H1 (cell line): Measurements from ENCODE around the gene PPP1R3G. TPM values are rescaled to one million over a fixed set of nuclear protein-coding genes. Genes with fewer than 3 reads are reported as not detected.

Experiments
- CTCF ChIA-PET: fragments of 300-600 bp; sonication (Branson Sonifier 250); formaldehyde crosslinking; loops from one replicate; lab custom pipeline; 2021; ENCODE audit not compliant: partially characterized antibody; lab: Charles Lee
- POLR2A ChIA-PET: fragments of 300-600 bp; sonication (Branson Sonifier 250); formaldehyde crosslinking; loops from one replicate; lab custom pipeline; 2021; ENCODE audit warnings: inconsistent platforms; ENCODE audit not compliant: partially characterized antibody; lab: Charles Lee
- DNase-seq, 2 experiments: peaks; one replicate each; pipeline versions ENCODE4 v3.0.0 to v3.0.0-alpha.2; 2010 to 2022; ENCODE audit warnings: low spot score in 2 of 2, low read depth in 1 of 2, mixed read lengths in 1 of 2
- FAIRE-seq: peaks from 2 replicates; lab custom pipeline; 2011; peaks lifted over from hg19 to GRCh38; lab: Jason Lieb, UNC
- H2AFZ ChIP-seq: 2 replicates; pipeline ENCODE4 v1.8.1; 2012; ENCODE audit warnings: low read length, inconsistent platforms
- H2AK5ac ChIP-seq: 2 replicates; pipeline ENCODE4 v1.6.1; 2013; ENCODE audit warnings: low read depth, low read length
- H2BK120ac ChIP-seq: replicated peaks from 2 replicates; pipeline ENCODE3; 2013; ENCODE audit warnings: low read depth, low read length, inconsistent platforms
- H2BK12ac ChIP-seq: 2 replicates; pipeline ENCODE4 v1.6.1; 2013; ENCODE audit warnings: low read depth, low read length
- H2BK15ac ChIP-seq: 2 replicates; pipeline ENCODE4 v1.6.1; 2013; ENCODE audit warnings: low read length
- H2BK20ac ChIP-seq: 2 replicates; pipeline ENCODE4 v1.6.1; 2013; ENCODE audit warnings: low read length
- H2BK5ac ChIP-seq: 2 replicates; pipeline ENCODE4 v1.6.1; 2013; ENCODE audit warnings: low read depth, low read length
- H3K14ac ChIP-seq: 2 replicates; pipeline ENCODE4 v1.6.1; 2013; ENCODE audit warnings: inconsistent platforms; ENCODE audit not compliant: insufficient read length
- H3K18ac ChIP-seq: 2 replicates; pipeline ENCODE4 v1.6.1; 2013; ENCODE audit warnings: low read length; ENCODE audit errors: extremely low read depth
- H3K23ac ChIP-seq: 2 replicates; pipeline ENCODE4 v1.6.1; 2013; ENCODE audit warnings: inconsistent platforms; ENCODE audit not compliant: insufficient read length
- H3K23me2 ChIP-seq: 2 replicates; pipeline ENCODE4 v1.6.1; 2013; ENCODE audit warnings: low read depth, low read length
- H3K27ac ChIP-seq: 2 replicates; pipeline ENCODE4 v1.6.1; 2011; ENCODE audit warnings: low read depth, low read length, inconsistent platforms
- H3K27me3 ChIP-seq, 4 experiments: replicated peaks in 1 of 4; 1 replicate in 1 of 4; 2 replicates in 3 of 4; pipeline versions ENCODE4 v1.6.1 to v1.8.1; 2011 to 2013; ENCODE audit warnings: low read length in 3 of 4, mild to moderate bottlenecking in 3 of 4, inconsistent platforms in 2 of 4, mixed read lengths in 2 of 4, moderate library complexity in 1 of 4; ENCODE audit not compliant: control insufficient read depth in 3 of 4, insufficient read depth in 3 of 4; ENCODE audit errors: extremely low read depth in 1 of 4
- H3K36me3 ChIP-seq, 4 experiments: 2 replicates each; pipeline versions ENCODE4 v1.6.1 to v1.8.1; 2011 to 2013; ENCODE audit warnings: mild to moderate bottlenecking in 4 of 4, low read length in 3 of 4, moderate library complexity in 2 of 4, control low read depth in 1 of 4, inconsistent platforms in 1 of 4; ENCODE audit not compliant: insufficient read depth in 4 of 4, control insufficient read depth in 2 of 4
- H3K4ac ChIP-seq: replicated peaks from 2 replicates; pipeline ENCODE3; 2013; ENCODE audit warnings: low read length, low read depth, mixed read lengths, inconsistent platforms; ENCODE audit not compliant: insufficient read length
- H3K4me1 ChIP-seq, 4 experiments: replicated peaks in 1 of 4; 1 replicate in 1 of 4; 2 replicates in 3 of 4; pipeline versions ENCODE4 v1.6.1 to v1.8.1; 2011 to 2013; ENCODE audit warnings: low read length in 3 of 4, inconsistent platforms in 2 of 4, mixed read lengths in 1 of 4; ENCODE audit not compliant: insufficient read depth in 4 of 4, control insufficient read depth in 3 of 4
- H3K4me2 ChIP-seq, 2 experiments: 2 replicates each; pipeline versions ENCODE4 v1.6.1 to v1.8.1; 2011 to 2013; ENCODE audit warnings: low read depth in 2 of 2, low read length in 2 of 2, control low read depth in 1 of 2, inconsistent platforms in 1 of 2, mild to moderate bottlenecking in 1 of 2; ENCODE audit not compliant: insufficient read depth in 1 of 2
- H3K4me3 ChIP-seq, 4 experiments: fragments of 200-600, 300-600 bp in 1 of 4; sonication (generic), shearing (Covaris generic), sonication (Bioruptor Twin) in 1 of 4; 2 replicates each; pipeline versions ENCODE4 v1.5.1 to v1.8.1; 2011 to 2016; ENCODE audit warnings: low read length in 4 of 4, low read depth in 3 of 4, control low read depth in 2 of 4, inconsistent platforms in 2 of 4, mild to moderate bottlenecking in 2 of 4, mixed read lengths in 1 of 4, moderate library complexity in 1 of 4; ENCODE audit not compliant: insufficient read depth in 2 of 4; ENCODE audit errors: extremely low read depth in 1 of 4
- H3K56ac ChIP-seq: replicated peaks from 2 replicates; pipeline ENCODE3; 2013; ENCODE audit warnings: low read depth, mild to moderate bottlenecking, mixed read lengths, low read length, inconsistent platforms; ENCODE audit not compliant: insufficient read length
- H3K79me1 ChIP-seq: 2 replicates; pipeline ENCODE4 v1.6.1; 2013; ENCODE audit warnings: low read depth, low read length, control low read depth
- H3K79me2 ChIP-seq, 2 experiments: 2 replicates each; pipeline versions ENCODE4 v1.6.1 to v1.8.1; 2012 to 2013; ENCODE audit warnings: low read length in 2 of 2, mild to moderate bottlenecking in 2 of 2, inconsistent platforms in 1 of 2; ENCODE audit not compliant: insufficient read depth in 2 of 2, control insufficient read depth in 1 of 2
- H3K9ac ChIP-seq, 4 experiments: replicated peaks in 1 of 4; 1 replicate in 1 of 4; 2 replicates in 3 of 4; pipeline versions ENCODE4 v1.6.1 to v1.8.1; 2011 to 2013; ENCODE audit warnings: low read depth in 3 of 4, low read length in 3 of 4, control low read depth in 2 of 4, mild to moderate bottlenecking in 2 of 4, moderate library complexity in 2 of 4, inconsistent platforms in 1 of 4; ENCODE audit errors: extremely low read depth in 1 of 4
- H3K9me3 ChIP-seq, 2 experiments: 2 replicates each; pipeline versions ENCODE4 v1.6.1 to v1.8.1; 2012 to 2013; ENCODE audit warnings: mild to moderate bottlenecking in 2 of 2, moderate library complexity in 2 of 2, control low read depth in 1 of 2, inconsistent platforms in 1 of 2, low read depth in 1 of 2, low read length in 1 of 2, mixed read lengths in 1 of 2; ENCODE audit not compliant: insufficient read depth in 2 of 2
- H4K20me1 ChIP-seq, 2 experiments: replicated peaks in 1 of 2; 2 replicates each; pipeline versions ENCODE3 to v1.8.1; 2011 to 2013; ENCODE audit warnings: inconsistent platforms in 2 of 2, low read length in 2 of 2, mild to moderate bottlenecking in 1 of 2; ENCODE audit not compliant: insufficient read depth in 2 of 2, control insufficient read depth in 1 of 2
- H4K5ac ChIP-seq: 2 replicates; pipeline ENCODE4 v1.6.1; 2013; ENCODE audit warnings: low read length, low read depth, mixed read lengths, inconsistent platforms; ENCODE audit not compliant: insufficient read length
- H4K8ac ChIP-seq: 2 replicates; pipeline ENCODE4 v1.8.0; 2013; ENCODE audit warnings: mild to moderate bottlenecking, moderate library complexity, low read length, inconsistent platforms; ENCODE audit not compliant: insufficient read depth; ENCODE audit errors: extremely low read depth
- H4K91ac ChIP-seq: replicated peaks from 2 replicates; pipeline ENCODE3; 2013; ENCODE audit warnings: low read length, mixed read lengths, inconsistent platforms; ENCODE audit not compliant: insufficient read length
- GTF2F1 ChIP-seq: IDR thresholded peaks from 2 replicates; pipeline ENCODE4 v1.6.1; 2012; ENCODE audit warnings: low read depth, low read length, improper control_type of control experiment, borderline replicate concordance
- SIRT6 ChIP-seq: IDR thresholded peaks from one replicate; pipeline ENCODE4 v1.7.1; 2012; ENCODE audit warnings: low read length, inconsistent platforms
- WGBS, 2 experiments: shearing (Covaris generic) in 1 of 2; methylation state at CpG; one replicate each; pipeline versions ENCODE4 v1.1.6 to v1.1.7; 2013 to 2015; ENCODE audit warnings: low lambda C conversion rate in 2 of 2, mixed read lengths in 2 of 2, inconsistent platforms in 1 of 2, low coverage in 1 of 2, missing lambda C conversion rate in 1 of 2; ENCODE audit not compliant: insufficient replicate concordance in 2 of 2, insufficient coverage in 1 of 2, insufficient read length in 1 of 2; ENCODE audit errors: extremely low coverage in 1 of 2, missing lambda C conversion rate in 1 of 2; 5-methylcytosine and 5-hydroxymethylcytosine counted together
- polyA plus RNA-seq, 7 experiments: library from polyadenylated mRNA; depleted of rRNA in 3 of 7; stranded (reverse) in 5 of 7; unstranded in 2 of 7; fragments of >200 nt in 5 of 7; fragments of 200-250 nt in 2 of 7; gene quantifications; 1 replicate in 5 of 7; 2 replicates in 1 of 7; 4 replicates in 1 of 7; pipeline versions ENCODE4 v1.2.1 to v1.2.3, GENCODE V29; 2011 to 2013; ENCODE audit warnings: missing spikeins in 2 of 7, mixed read lengths in 2 of 7
- total RNA-seq: library from RNA; stranded (reverse); fragmentation: NEBNext Ultra II Directional; extraction: Animal tissue kit (Norgen Biotek cat#: 25700); gene quantifications from 2 replicates; pipeline ENCODE4 v1.2.1, GENCODE V29; 2021

Gene PPP1R3G
- total and polyA plus RNA-seq, 2 of the 8 experiments (the other 6 are each of a cell fraction or from before 2014, with no cell fraction given) = 0.03 to 0.09 TPM

GRCh38 chr6:5096482-5096881 is 11.3 kb downstream of the PPP1R3G start:
- H3K23ac ChIP-seq = no peak overlapping the region
- H3K9ac ChIP-seq = no peak overlapping the region
- H2BK20ac ChIP-seq = no peak overlapping the region
- H2BK5ac ChIP-seq = no peak overlapping the region
- H3K79me2 ChIP-seq = no peaks in the 10 kb centered on the region
- H4K20me1 ChIP-seq = peaks cover 0 to 4% of the 10 kb centered on the region in 2 experiments
- H3K4ac ChIP-seq = no peak overlapping the region
- no peak overlapping the region for H3K4me3 ChIP-seq
- no peak overlapping the region for H2AFZ ChIP-seq
- no peak overlapping the region for H2AK5ac ChIP-seq
- ChIA-PET POLR2A (no interaction called here), CTCF (interaction anchor here (0.6 to 3.1 kb wide), 7 partner anchors 10 to 783 kb away, joined by 3 to 18 read pairs (median 5); no protein-coding TSS in a partner anchor)
- H3K27ac ChIP-seq = no peak overlapping the region
- no peak overlapping the region for H4K91ac ChIP-seq
- H3K79me1 ChIP-seq = no peaks in the 10 kb centered on the region
- H3K36me3 ChIP-seq = no peaks in the 10 kb centered on the region
- H2BK12ac ChIP-seq = no peak overlapping the region
- no peaks in the 10 kb centered on the region for H3K4me1 ChIP-seq
- H2BK15ac ChIP-seq = no peak overlapping the region
- DNase-seq (no peak), FAIRE-seq (no peak)
- H3K23me2 ChIP-seq = no peaks in the 10 kb centered on the region
- no peak overlapping the region for H3K4me2 ChIP-seq
- H2BK120ac ChIP-seq = no peak overlapping the region
- H3K18ac ChIP-seq = no peak overlapping the region
- no peak overlapping the region for H3K14ac ChIP-seq
- no peak overlapping the region for H4K5ac ChIP-seq
- H3K56ac ChIP-seq = no peak overlapping the region
- WGBS, 2 experiments = 78% methylated on average over 2 of the region's 2 CpGs; no CpG with 5 or more reads in 1 of the 2 experiments
- H3K27me3 ChIP-seq = no peaks in the 10 kb centered on the region; a peak in 2 of 7 replicates
- H4K8ac ChIP-seq = no peak overlapping the region
- no peaks in the 10 kb centered on the region for H3K9me3 ChIP-seq
- TF ChIP-seq SIRT6 (no peak), GTF2F1 (no peak)
